ENCODE results near the gene ORM1.

DNA sequence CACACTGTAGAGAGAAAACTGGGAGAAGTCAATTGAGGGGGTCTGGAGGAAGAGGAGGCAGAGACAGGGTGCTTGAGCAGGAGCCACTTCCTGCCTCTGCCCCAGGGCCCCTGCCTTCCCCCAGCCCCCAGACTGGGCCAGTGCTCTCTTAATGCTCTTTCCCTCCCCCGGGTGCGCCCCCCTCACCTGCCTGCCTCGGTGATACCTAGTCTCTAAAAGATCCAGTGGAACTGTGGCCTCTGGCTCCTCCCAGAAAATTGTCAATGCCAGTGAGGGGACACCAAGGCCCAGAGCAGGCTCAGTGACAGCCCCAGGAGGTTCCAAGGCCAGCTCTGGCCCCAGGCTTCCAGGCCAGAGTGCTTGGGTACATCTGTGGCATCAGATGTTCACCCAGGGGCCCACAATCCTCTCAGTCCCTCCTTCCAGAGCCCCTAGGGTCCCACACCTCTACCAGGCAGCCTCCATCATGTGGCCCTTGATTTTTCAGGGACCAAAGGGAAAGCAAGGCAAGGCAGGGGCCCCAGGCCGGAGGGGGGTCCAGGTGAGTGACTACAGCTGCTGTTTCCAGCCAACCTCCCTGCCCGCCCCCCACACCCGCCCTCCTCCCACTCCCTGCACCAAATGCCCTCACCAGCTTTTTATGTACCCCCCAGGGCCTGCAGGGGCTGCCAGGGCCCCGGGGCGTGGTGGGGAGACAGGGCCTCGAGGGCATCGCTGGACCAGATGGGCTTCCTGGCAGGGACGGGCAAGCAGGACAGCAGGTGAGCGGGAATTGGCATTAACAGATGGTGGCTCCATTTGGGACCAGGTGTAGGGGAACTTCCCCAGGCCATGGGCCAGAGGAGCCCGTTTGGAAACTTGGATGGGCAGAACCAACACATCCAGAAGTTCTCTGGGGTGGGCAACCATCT, 33.1 kb upstream of the ORM1 start:
- TF ChIP-seq POLR2A (IDR thresholded peaks at IDR 0.05): no peak
- TF ChIP-seq, protein P1, sequence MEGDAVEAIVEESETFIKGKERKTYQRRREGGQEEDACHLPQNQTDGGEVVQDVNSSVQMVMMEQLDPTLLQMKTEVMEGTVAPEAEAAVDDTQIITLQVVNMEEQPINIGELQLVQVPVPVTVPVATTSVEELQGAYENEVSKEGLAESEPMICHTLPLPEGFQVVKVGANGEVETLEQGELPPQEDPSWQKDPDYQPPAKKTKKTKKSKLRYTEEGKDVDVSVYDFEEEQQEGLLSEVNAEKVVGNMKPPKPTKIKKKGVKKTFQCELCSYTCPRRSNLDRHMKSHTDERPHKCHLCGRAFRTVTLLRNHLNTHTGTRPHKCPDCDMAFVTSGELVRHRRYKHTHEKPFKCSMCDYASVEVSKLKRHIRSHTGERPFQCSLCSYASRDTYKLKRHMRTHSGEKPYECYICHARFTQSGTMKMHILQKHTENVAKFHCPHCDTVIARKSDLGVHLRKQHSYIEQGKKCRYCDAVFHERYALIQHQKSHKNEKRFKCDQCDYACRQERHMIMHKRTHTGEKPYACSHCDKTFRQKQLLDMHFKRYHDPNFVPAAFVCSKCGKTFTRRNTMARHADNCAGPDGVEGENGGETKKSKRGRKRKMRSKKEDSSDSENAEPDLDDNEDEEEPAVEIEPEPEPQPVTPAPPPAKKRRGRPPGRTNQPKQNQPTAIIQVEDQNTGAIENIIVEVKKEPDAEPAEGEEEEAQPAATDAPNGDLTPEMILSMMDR (IDR thresholded peaks at IDR 0.05): no peak
- TF ChIP-seq POLR2AphosphoS5 (IDR thresholded peaks at IDR 0.05): no peak
